RWPE2 (cell line): ENCODE measurements around the gene CRTC3.
A peak's percentile ranks its signal among the peaks of the same experiment; 100 is the strongest.

Source experiments
- ATAC-seq: fragments of 200-7000 bp; cut with Tn5 transposase; 3 replicates; pipeline ENCODE4 v1.9.1; 2021; ENCODE audit warnings: low read depth
- DNase-seq: peaks from one replicate; pipeline ENCODE4 v3.0.0-alpha.2; 2020; ENCODE audit warnings: low spot score
- H3K27ac ChIP-seq: fragments of 450-650 bp; 2 replicates; pipeline ENCODE4 v1.5.1; 2017; ENCODE audit warnings: mild to moderate bottlenecking; ENCODE audit not compliant: poor library complexity, severe bottlenecking
- H3K27me3 ChIP-seq: fragments of 250-450 bp; sonication (Bioruptor Pico); 2 replicates; pipeline ENCODE4 v1.5.1; 2021; ENCODE audit warnings: mild to moderate bottlenecking, moderate library complexity; ENCODE audit not compliant: insufficient read depth, poor library complexity, severe bottlenecking
- H3K36me3 ChIP-seq: fragments of 250-450 bp; sonication (Bioruptor Pico); 2 replicates; pipeline ENCODE4 v1.5.1; 2020; ENCODE audit warnings: low read depth, mild to moderate bottlenecking, moderate library complexity
- H3K4me1 ChIP-seq: fragments of 250-450 bp; sonication (Bioruptor Pico); 2 replicates; pipeline ENCODE4 v1.5.1; 2021; ENCODE audit warnings: mild to moderate bottlenecking, moderate library complexity; ENCODE audit not compliant: insufficient read depth, poor library complexity, severe bottlenecking
- H3K4me3 ChIP-seq: fragments of 250-450 bp; sonication (Bioruptor Pico); 2 replicates; pipeline ENCODE4 v1.5.1; 2021; ENCODE audit warnings: mild to moderate bottlenecking, moderate library complexity; ENCODE audit not compliant: severe bottlenecking
- H3K9me3 ChIP-seq: fragments of 250-450 bp; sonication (Bioruptor Pico); 2 replicates; pipeline ENCODE4 v1.5.1; 2021; ENCODE audit warnings: mild to moderate bottlenecking, moderate library complexity; ENCODE audit not compliant: severe bottlenecking
- CTCF ChIP-seq: fragments of 450-650 bp; IDR thresholded peaks from one replicate; pipeline ENCODE4 v1.5.1; 2017; ENCODE audit warnings: mild to moderate bottlenecking, moderate library complexity; ENCODE audit not compliant: poor library complexity, severe bottlenecking

The CRTC3 gene

GRCh38 chr15:90564590-90564989, 34.9 kb downstream of the CRTC3 start:
- ATAC-seq (no peak), DNase-seq (no peak)
- no peaks in the 10 kb centered on the region for H3K9me3 ChIP-seq
- no peak overlapping the region for H3K4me3 ChIP-seq
- no peak for TF ChIP-seq CTCF
- no peaks in the 10 kb centered on the region for H3K27me3 ChIP-seq
- H3K36me3 ChIP-seq, result peaks cover 5% of the 10 kb centered on the region
- H3K27ac ChIP-seq, result no peak overlapping the region
- H3K4me1 ChIP-seq, result peaks cover 16% of the 10 kb centered on the region

DNA sequence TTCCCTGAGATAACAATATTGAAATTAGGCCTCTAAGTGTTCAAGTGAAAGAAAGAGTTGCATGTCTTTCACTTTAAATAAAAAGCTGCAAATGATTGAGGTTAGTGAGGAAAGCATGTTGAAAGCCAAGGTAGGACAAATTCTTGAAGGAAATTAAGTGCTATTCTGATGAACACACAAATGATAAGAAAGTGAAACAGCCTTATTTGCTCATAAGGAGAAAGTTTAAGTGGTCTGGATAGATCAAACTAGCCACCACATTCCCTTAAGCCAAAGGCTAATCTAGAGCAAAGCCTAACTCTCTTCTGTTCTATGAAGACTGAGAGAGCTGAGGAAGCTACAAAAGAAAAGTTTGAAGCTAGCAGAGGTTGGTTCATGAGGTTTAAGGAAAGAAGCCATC, 36.1 kb downstream of the CRTC3 start:
- no peak overlapping the region for H3K27ac ChIP-seq
- H3K4me3 ChIP-seq, result no peak overlapping the region
- ATAC-seq, result no peak
- DNase-seq, result no peak
- H3K9me3 ChIP-seq, result no peaks in the 10 kb centered on the region
- peaks cover 4% of the 10 kb centered on the region for H3K4me1 ChIP-seq
- H3K27me3 ChIP-seq, result no peaks in the 10 kb centered on the region
- TF ChIP-seq CTCF, result no peak
- peaks cover 5% of the 10 kb centered on the region for H3K36me3 ChIP-seq

GRCh38 chr15:90570643-90571042, 40.9 kb downstream of the CRTC3 start:
- H3K4me3 ChIP-seq, result no peak overlapping the region

GRCh38 chr15:90571063-90571541, 41.4 kb downstream of the CRTC3 start:
- no peak overlapping the region for H3K27ac ChIP-seq
- no peaks in the 10 kb centered on the region for H3K9me3 ChIP-seq
- 0 out of 2 replicates have a peak, but pooled peaks cover 6% of the 10 kb centered on the region for H3K36me3 ChIP-seq
- H3K4me3 ChIP-seq, result no peak overlapping the region
- no peak for TF ChIP-seq CTCF
- no peak for DNase-seq
- no peaks in the 10 kb centered on the region for H3K4me1 ChIP-seq
- peak; percentile 56 for ATAC-seq
- no peaks in the 10 kb centered on the region for H3K27me3 ChIP-seq

More at GRCh38 chr15:90570643-90571042, 40.9 kb downstream of the CRTC3 start:
- ATAC-seq, result no peak; the same call in 2 of the 3 replicates
- Histone ChIP-seq H3K27ac (no peak overlapping the region), H3K36me3 (peaks cover 5% of the 10 kb centered on the region; the same call in 1 of the 2 replicates), H3K27me3 (no peaks in the 10 kb centered on the region), H3K9me3 (no peaks in the 10 kb centered on the region), H3K4me1 (no peaks in the 10 kb centered on the region)
- DNase-seq, result no peak
- no peak for TF ChIP-seq CTCF

GRCh38 chr15:90572893-90573292, 43.2 kb downstream of the CRTC3 start:
- ATAC-seq (no peak), DNase-seq (no peak)
- H3K27ac ChIP-seq, result no peak overlapping the region

More at GRCh38 chr15:90572893-90573292, 43.2 kb downstream of the CRTC3 start:
- Histone ChIP-seq H3K4me1 (no peaks in the 10 kb centered on the region), H3K9me3 (no peaks in the 10 kb centered on the region), H3K4me3 (no peak overlapping the region), H3K27me3 (no peaks in the 10 kb centered on the region), H3K36me3 (0 out of 2 replicates have a peak, but pooled peaks cover 6% of the 10 kb centered on the region)
- TF ChIP-seq CTCF, result no peak
